ENCODE data around the gene FRG2.
"Not testable (repeated sequence)": the region's sequence is repeated elsewhere in the genome, so short reads cannot be mapped to it uniquely, and the experiment has no call there.

FRG2 gene

GRCh38 chr4:190015538-190016368 lies 11.3 kb downstream of the FRG2 start:
- no peak for DNase-seq

- DNase-seq: no peak
Observed at GRCh38 chr4:190014771-190015537, 12.1 kb downstream of the FRG2 start.

- not testable (repeated sequence) for DNase-seq
Observed at GRCh38 chr4:189989941-189990340, 37.1 kb downstream of the FRG2 start.

GRCh38 chr4:189988877-189989431 lies 38.1 kb downstream of the FRG2 start:
- DNase-seq: no peak

- DNase-seq: not testable (repeated sequence)
Observed at GRCh38 chr4:189985651-189986243, 41.3 kb downstream of the FRG2 start.

- DNase-seq: not testable (repeated sequence)
Observed at GRCh38 chr4:189984661-189985060, 42.4 kb downstream of the FRG2 start.

- DNase-seq: not testable (repeated sequence)
Observed at GRCh38 chr4:189983916-189984526, 43.0 kb downstream of the FRG2 start.

GRCh38 chr4:189981970-189982369 lies 45.1 kb downstream of the FRG2 start:
- DNase-seq: no peak

GRCh38 chr4:189980292-189980691 lies 46.8 kb downstream of the FRG2 start:
- DNase-seq: not testable (repeated sequence)

- no peak for DNase-seq
Observed at GRCh38 chr4:189979196-189980047, 47.6 kb downstream of the FRG2 start.

Data from NK-92 treated with Interleukin-12 subunit alpha and Interleukin-12 subunit beta, amount 100 ng/mL, for 24 hours (cell line).